IMR-90 (cell line): ENCODE data around the gene WDR1.

Source experiments
- CEBPB ChIP-seq: IDR thresholded peaks from 2 replicates; pipeline ENCODE4 v1.6.1; 2012; ENCODE audit warnings: low read depth, low read length, improper control_type of control experiment
- POLR2A ChIP-seq: IDR thresholded peaks from 2 replicates; pipeline ENCODE4 v1.6.1; 2012; ENCODE audit warnings: mild to moderate bottlenecking, low read depth, low read length
- RAD21 ChIP-seq: IDR thresholded peaks from 2 replicates; pipeline ENCODE4 v1.6.1; 2012; ENCODE audit warnings: low read length, improper control_type of control experiment
- RCOR1 ChIP-seq: IDR thresholded peaks from 2 replicates; pipeline ENCODE4 v1.6.1; 2012; ENCODE audit warnings: mild to moderate bottlenecking, low read length, improper control_type of control experiment; ENCODE audit not compliant: insufficient replicate concordance
- TF ChIP-seq, protein P1 (sequence below): conservative IDR thresholded peaks from 2 replicates; pipeline ENCODE4 v1.5.1; 2012; ENCODE audit warnings: mild to moderate bottlenecking, low read depth, low read length, improper control_type of control experiment

DNA sequence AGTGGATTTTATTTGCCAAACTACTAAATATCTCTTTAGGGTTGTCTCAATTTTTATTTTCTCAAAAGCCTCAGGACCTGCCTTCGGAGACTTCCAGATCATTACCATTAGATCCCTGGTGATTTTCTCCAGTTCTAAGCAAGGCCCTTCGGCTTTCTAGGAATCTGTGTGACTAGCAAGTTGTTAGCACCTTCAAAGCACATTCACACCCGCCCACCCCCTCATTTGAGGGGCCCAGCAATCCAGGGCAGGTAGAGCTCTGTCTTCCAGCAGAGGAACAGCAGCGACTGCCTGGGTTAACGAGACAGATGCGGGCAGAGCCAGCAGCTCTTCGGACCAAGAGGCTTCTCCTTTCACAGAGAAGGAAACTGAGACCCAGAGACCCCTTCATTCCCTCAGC, 2.0 kb downstream of the WDR1 start:
- TF ChIP-seq, protein P1, sequence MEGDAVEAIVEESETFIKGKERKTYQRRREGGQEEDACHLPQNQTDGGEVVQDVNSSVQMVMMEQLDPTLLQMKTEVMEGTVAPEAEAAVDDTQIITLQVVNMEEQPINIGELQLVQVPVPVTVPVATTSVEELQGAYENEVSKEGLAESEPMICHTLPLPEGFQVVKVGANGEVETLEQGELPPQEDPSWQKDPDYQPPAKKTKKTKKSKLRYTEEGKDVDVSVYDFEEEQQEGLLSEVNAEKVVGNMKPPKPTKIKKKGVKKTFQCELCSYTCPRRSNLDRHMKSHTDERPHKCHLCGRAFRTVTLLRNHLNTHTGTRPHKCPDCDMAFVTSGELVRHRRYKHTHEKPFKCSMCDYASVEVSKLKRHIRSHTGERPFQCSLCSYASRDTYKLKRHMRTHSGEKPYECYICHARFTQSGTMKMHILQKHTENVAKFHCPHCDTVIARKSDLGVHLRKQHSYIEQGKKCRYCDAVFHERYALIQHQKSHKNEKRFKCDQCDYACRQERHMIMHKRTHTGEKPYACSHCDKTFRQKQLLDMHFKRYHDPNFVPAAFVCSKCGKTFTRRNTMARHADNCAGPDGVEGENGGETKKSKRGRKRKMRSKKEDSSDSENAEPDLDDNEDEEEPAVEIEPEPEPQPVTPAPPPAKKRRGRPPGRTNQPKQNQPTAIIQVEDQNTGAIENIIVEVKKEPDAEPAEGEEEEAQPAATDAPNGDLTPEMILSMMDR = no peak
- TF ChIP-seq CEBPB = no peak
- no peak for TF ChIP-seq POLR2A
- TF ChIP-seq RAD21 = no peak
- no peak for TF ChIP-seq RCOR1
